Gastrocnemius medialis (tissue), 4 donors: ENCODE data around the gene MCAM.

ENCODE experiments used
- POLR2A ChIP-seq, 2 donors: fragments of 450-650 bp; IDR thresholded peaks; one replicate each; pipeline ENCODE4 v1.6.1; 2017; ENCODE audit warnings: antibody characterized with exemption in 2 of 2, mild to moderate bottlenecking in 2 of 2, moderate library complexity in 2 of 2
- TF ChIP-seq, protein P1 (sequence below), 5 experiments: fragments of 450-650 bp in 3 of 5; fragments of 200-600 bp in 2 of 5; sonication (generic) in 2 of 5; IDR thresholded peaks in 4 of 5; conservative IDR thresholded peaks in 1 of 5; 1 replicate in 4 of 5; 2 replicates in 1 of 5; pipeline ENCODE4 v1.5.1; 2016 to 2019; ENCODE audit warnings: antibody characterized with exemption in 5 of 5, mild to moderate bottlenecking in 3 of 5, moderate library complexity in 3 of 5

DNA sequence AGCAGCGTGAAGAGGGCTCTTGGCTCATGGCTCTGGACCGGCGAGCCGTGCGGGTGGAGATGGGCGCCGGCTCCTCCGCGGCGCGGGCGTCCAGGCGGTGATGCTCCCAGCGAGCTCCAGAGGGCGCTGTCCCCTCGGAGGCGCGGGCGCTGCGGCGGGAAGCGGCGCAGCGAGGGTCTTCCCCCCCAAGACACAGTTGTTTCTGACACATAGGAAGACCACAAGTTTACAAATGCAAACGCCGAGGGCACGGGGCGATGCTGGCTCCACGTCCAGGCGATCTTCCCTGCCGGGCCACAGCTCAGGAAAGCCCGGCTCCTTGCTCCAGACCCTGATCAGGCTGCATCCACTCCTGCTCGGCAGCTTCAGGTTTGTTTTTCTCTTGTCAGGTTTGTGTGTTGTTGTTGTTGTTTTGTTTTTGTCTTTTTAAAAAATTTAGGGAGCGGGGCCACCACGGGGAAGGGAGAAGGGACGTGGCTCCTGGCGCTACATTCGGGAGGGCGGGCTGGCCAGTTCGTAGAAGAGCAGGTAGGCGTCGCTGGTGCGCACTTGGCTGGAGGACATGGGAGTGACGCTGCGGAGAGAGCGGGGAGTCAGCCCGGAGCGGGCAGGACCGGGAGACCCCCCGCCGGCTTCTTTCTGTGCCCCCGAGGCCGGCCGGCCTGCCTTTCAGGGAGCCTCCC is 39.6 kb upstream of the MCAM start:
- TF ChIP-seq POLR2A (IDR thresholded peaks at IDR 0.05), result peak in 1 of 2 donors; percentile 27
- TF ChIP-seq, protein P1, sequence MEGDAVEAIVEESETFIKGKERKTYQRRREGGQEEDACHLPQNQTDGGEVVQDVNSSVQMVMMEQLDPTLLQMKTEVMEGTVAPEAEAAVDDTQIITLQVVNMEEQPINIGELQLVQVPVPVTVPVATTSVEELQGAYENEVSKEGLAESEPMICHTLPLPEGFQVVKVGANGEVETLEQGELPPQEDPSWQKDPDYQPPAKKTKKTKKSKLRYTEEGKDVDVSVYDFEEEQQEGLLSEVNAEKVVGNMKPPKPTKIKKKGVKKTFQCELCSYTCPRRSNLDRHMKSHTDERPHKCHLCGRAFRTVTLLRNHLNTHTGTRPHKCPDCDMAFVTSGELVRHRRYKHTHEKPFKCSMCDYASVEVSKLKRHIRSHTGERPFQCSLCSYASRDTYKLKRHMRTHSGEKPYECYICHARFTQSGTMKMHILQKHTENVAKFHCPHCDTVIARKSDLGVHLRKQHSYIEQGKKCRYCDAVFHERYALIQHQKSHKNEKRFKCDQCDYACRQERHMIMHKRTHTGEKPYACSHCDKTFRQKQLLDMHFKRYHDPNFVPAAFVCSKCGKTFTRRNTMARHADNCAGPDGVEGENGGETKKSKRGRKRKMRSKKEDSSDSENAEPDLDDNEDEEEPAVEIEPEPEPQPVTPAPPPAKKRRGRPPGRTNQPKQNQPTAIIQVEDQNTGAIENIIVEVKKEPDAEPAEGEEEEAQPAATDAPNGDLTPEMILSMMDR (IDR thresholded peaks at IDR 0.05 in 4 of 5, conservative IDR thresholded peaks at IDR 0.05 in 1 of 5), result peak; percentile 87 to 99 (median 92)
